ENCODE results near the gene EEIG2.

GRCh38 chr1:108573183-108573582, 13.3 kb downstream of the EEIG2 start:
- TF ChIP-seq CTCF (IDR thresholded peaks at IDR 0.05) (no peak), EZH2 (IDR thresholded peaks at IDR 0.05; ENCODE audit: borderline replicate concordance, insufficient read depth, low read depth, low read length, poor library complexity, severe bottlenecking) (no peak)
